IMR-90 (cell line): ENCODE measurements around the gene FH. TPM values are rescaled to one million over a fixed set of nuclear protein-coding genes. Genes with fewer than 3 reads are reported as not detected.

Experiments
- ATAC-seq: fragments of 200-7000 bp; cut with Tn5 transposase; 2 replicates; pipeline ENCODE4 v1.9.1; 2020; ENCODE audit warnings: low read depth, mild to moderate bottlenecking, moderate library complexity
- BruUV-seq: library from RNA; stranded (reverse); fragments of 400-500 nt; replicated peaks from 2 replicates; lab custom pipeline; 2021; lab: Mats Ljungman, UMichigan
- CTCF ChIA-PET: fragments of 300-600 bp; formaldehyde crosslinking; extraction: SDS; loops from one replicate; lab custom pipeline; 2021; ENCODE audit warnings: antibody characterized with exemption; lab: Yijun Ruan, JAX
- POLR2A ChIA-PET: fragments of 300-600 bp; sonication (Branson Sonifier 250); formaldehyde crosslinking; loops from one replicate; lab custom pipeline; 2022; ENCODE audit warnings: antibody characterized with exemption; ENCODE audit not compliant: unreplicated experiment; lab: Charles Lee
- DNase-seq: peaks from one replicate; pipeline ENCODE4 v3.0.0; 2013
- H2AFZ ChIP-seq: replicated peaks from 2 replicates; pipeline ENCODE3; 2013; ENCODE audit warnings: low read length, mild to moderate bottlenecking; ENCODE audit not compliant: poor library complexity
- H2AK5ac ChIP-seq: 2 replicates; pipeline ENCODE4 v1.6.1; 2013; ENCODE audit warnings: low read depth, low read length, inconsistent platforms
- H2AK9ac ChIP-seq: replicated peaks from 2 replicates; pipeline ENCODE3; 2013; ENCODE audit warnings: mild to moderate bottlenecking, low read depth, low read length, moderate library complexity; ENCODE audit not compliant: poor library complexity
- H2BK120ac ChIP-seq: 2 replicates; pipeline ENCODE4 v1.6.1; 2013; ENCODE audit warnings: low read depth, low read length, inconsistent platforms
- H2BK15ac ChIP-seq: 3 replicates; pipeline ENCODE4 v1.6.1; 2013; ENCODE audit warnings: low read depth, low read length, inconsistent platforms
- H2BK20ac ChIP-seq: 2 replicates; pipeline ENCODE4 v1.6.1; 2013; ENCODE audit warnings: low read depth, mild to moderate bottlenecking, inconsistent platforms, low read length, moderate library complexity
- H2BK5ac ChIP-seq: 2 replicates; pipeline ENCODE4 v1.6.1; 2013; ENCODE audit warnings: mild to moderate bottlenecking, low read depth, low read length, inconsistent platforms; ENCODE audit not compliant: poor library complexity, severe bottlenecking
- H3K14ac ChIP-seq: replicated peaks from 2 replicates; pipeline ENCODE4 v1.6.1; 2013; ENCODE audit warnings: low read depth, low read length, inconsistent platforms
- H3K18ac ChIP-seq: 2 replicates; pipeline ENCODE4 v1.6.1; 2013; ENCODE audit warnings: low read depth, low read length, control low read depth
- H3K23ac ChIP-seq: 2 replicates; pipeline ENCODE4 v1.6.1; 2013; ENCODE audit warnings: low read depth, low read length, inconsistent platforms
- H3K27ac ChIP-seq: 2 replicates; pipeline ENCODE4 v1.5.1; 2013; ENCODE audit warnings: mild to moderate bottlenecking, control low read depth, low read length; ENCODE audit not compliant: insufficient read depth
- H3K27me3 ChIP-seq: 2 replicates; pipeline ENCODE4 v1.6.1; 2013; ENCODE audit warnings: low read length; ENCODE audit not compliant: control insufficient read depth, insufficient read depth
- H3K36me3 ChIP-seq: 2 replicates; pipeline ENCODE4 v1.6.1; 2013; ENCODE audit warnings: low read length, mixed read lengths; ENCODE audit not compliant: control insufficient read depth, insufficient read depth
- H3K4ac ChIP-seq: 2 replicates; pipeline ENCODE4 v1.6.1; 2013; ENCODE audit warnings: low read depth, low read length, inconsistent platforms
- H3K4me1 ChIP-seq: 2 replicates; pipeline ENCODE4 v1.6.1; 2013; ENCODE audit warnings: low read length, mixed read lengths; ENCODE audit not compliant: control insufficient read depth, insufficient read depth
- H3K4me2 ChIP-seq: 2 replicates; pipeline ENCODE4 v1.6.1; 2013; ENCODE audit warnings: low read depth, mild to moderate bottlenecking, control low read depth, low read length, moderate library complexity
- H3K4me3 ChIP-seq: 2 replicates; pipeline ENCODE4 v1.5.1; 2013; ENCODE audit warnings: low read depth, mild to moderate bottlenecking, control low read depth, low read length, moderate library complexity; ENCODE audit not compliant: insufficient read depth
- H3K56ac ChIP-seq: 2 replicates; pipeline ENCODE4 v1.6.1; 2013; ENCODE audit warnings: low read length, inconsistent platforms; ENCODE audit not compliant: insufficient read depth; ENCODE audit errors: extremely low read depth
- H3K79me1 ChIP-seq, 2 experiments: 2 replicates each; pipeline ENCODE4 v1.6.1; 2013; ENCODE audit warnings: low read length in 2 of 2, inconsistent platforms in 1 of 2, low read depth in 1 of 2
- H3K9ac ChIP-seq: 2 replicates; pipeline ENCODE4 v1.6.1; 2013; ENCODE audit warnings: low read depth, low read length, control low read depth
- H3K9me1 ChIP-seq: 2 replicates; pipeline ENCODE4 v1.6.1; 2013; ENCODE audit warnings: low read length, inconsistent platforms; ENCODE audit not compliant: insufficient read depth
- H3K9me3 ChIP-seq: 2 replicates; pipeline ENCODE4 v1.6.1; 2013; ENCODE audit warnings: low read length; ENCODE audit not compliant: control insufficient read depth, insufficient read depth
- H4K20me1 ChIP-seq: 2 replicates; pipeline ENCODE4 v1.6.1; 2013; ENCODE audit warnings: low read length, inconsistent platforms; ENCODE audit not compliant: insufficient read depth
- H4K5ac ChIP-seq: 2 replicates; pipeline ENCODE4 v1.6.1; 2013; ENCODE audit warnings: mild to moderate bottlenecking, low read depth, low read length, control low read depth
- H4K8ac ChIP-seq, 2 experiments: 2 replicates each; pipeline ENCODE4 v1.6.1; 2013; ENCODE audit warnings: low read depth in 2 of 2, low read length in 2 of 2, control low read depth in 1 of 2, inconsistent platforms in 1 of 2
- H4K91ac ChIP-seq: 2 replicates; pipeline ENCODE4 v1.6.1; 2013; ENCODE audit warnings: low read depth, low read length, inconsistent platforms; ENCODE audit not compliant: insufficient read depth
- BHLHE40 ChIP-seq: fragments of 150-350 bp; IDR thresholded peaks from 2 replicates; pipeline ENCODE4 v1.6.1; 2016; ENCODE audit warnings: mild to moderate bottlenecking, low read depth, low read length
- ELK1 ChIP-seq: fragments of 150-350 bp; IDR thresholded peaks from 2 replicates; pipeline ENCODE4 v1.6.1; 2016; ENCODE audit warnings: low read depth, mild to moderate bottlenecking, low read length, moderate library complexity, borderline replicate concordance
- MAZ ChIP-seq: IDR thresholded peaks from 2 replicates; pipeline ENCODE4 v1.6.1; 2012; ENCODE audit warnings: low read depth, mild to moderate bottlenecking, low read length, improper control_type of control experiment, moderate library complexity, borderline replicate concordance
- WGBS, 2 experiments: methylation state at CpG; one replicate each; pipeline versions ENCODE4 v1.1.5 to v1.1.7; 2013; ENCODE audit warnings: missing lambda C conversion rate in 2 of 2; ENCODE audit not compliant: insufficient read length in 1 of 2; ENCODE audit errors: extremely low coverage in 2 of 2; 5-methylcytosine and 5-hydroxymethylcytosine counted together
- dilution Hi-C: fragments of 300-500 bp; cut with HindIII; formaldehyde crosslinking; loops from one replicate; pipeline ENCODE4 v1.14.3; 2018; ENCODE audit warnings: low sequenced_read_pairs; ENCODE audit not compliant: unreplicated experiment
- in situ Hi-C: fragments of 300-500 bp; cut with MboI; formaldehyde crosslinking; loops from 3 replicates; pipeline ENCODE4 v1.14.3; 2019; ENCODE audit warnings: low sequenced_read_pairs, inconsistent platforms, mixed read lengths
- intact Hi-C: fragments of 100-400 bp; cut with micrococcal nuclease; formaldehyde crosslinking; loops from 2 replicates; pipeline ENCODE4 v1.10.0; 2022
- polyA plus RNA-seq, 3 experiments: library from polyadenylated mRNA; depleted of rRNA; stranded (reverse); fragments of >200 nt; gene quantifications; 2 replicates each; pipeline ENCODE4 v1.2.3, GENCODE V29; 2012; ENCODE audit warnings: low replicate concordance in 1 of 3
- total RNA-seq: library from RNA; depleted of rRNA; stranded (reverse); fragments of >200 nt; gene quantifications from 2 replicates; pipeline ENCODE4 v1.2.3, GENCODE V29; 2012

Gene FH
- total and polyA plus RNA-seq, 2 of the 4 experiments (the other 2 are of a cell fraction), result 75.5 to 78.7 TPM

GRCh38 chr1:241465673-241466072, 53.9 kb downstream of the FH start:
- no peak overlapping the region for H3K56ac ChIP-seq
- H3K23ac ChIP-seq, result no peak overlapping the region
- no peak overlapping the region for H3K18ac ChIP-seq
- TF ChIP-seq MAZ, result no peak
- TF ChIP-seq ELK1, result no peak
- TF ChIP-seq BHLHE40, result no peak
- no peak overlapping the region for H2BK20ac ChIP-seq
- no CpG with 5 or more reads among the region's 8 CpGs for WGBS, 2 experiments
- no peaks in the 10 kb centered on the region for H3K9me3 ChIP-seq
- intact Hi-C loops, result no loop called here
- H2BK120ac ChIP-seq, result no peak overlapping the region
- ChIA-PET POLR2A (no interaction called here), CTCF (no interaction called here)
- no peaks in the 10 kb centered on the region for H4K20me1 ChIP-seq
- H4K5ac ChIP-seq, result no peak overlapping the region
- H3K4me3 ChIP-seq, result no peak overlapping the region
- H3K14ac ChIP-seq, result no peak overlapping the region
- no peak overlapping the region for H4K8ac ChIP-seq
- in situ Hi-C loops, result no loop called here
- no peaks in the 10 kb centered on the region for H3K36me3 ChIP-seq
- no peak overlapping the region for H3K9ac ChIP-seq
- H2AFZ ChIP-seq, result no peak overlapping the region
- dilution Hi-C loops, result no loop called here
- no TSS peak for BruUV-seq
- no peak overlapping the region for H3K4me2 ChIP-seq
- H3K9me1 ChIP-seq, result no peaks in the 10 kb centered on the region
- H3K27me3 ChIP-seq, result no peaks in the 10 kb centered on the region
- H3K4ac ChIP-seq, result no peak overlapping the region
- no peaks in the 10 kb centered on the region for H3K79me1 ChIP-seq
- no peak overlapping the region for H2AK5ac ChIP-seq
- no peak overlapping the region for H2BK15ac ChIP-seq
- ATAC-seq (no peak), DNase-seq (no peak)
- H3K27ac ChIP-seq, result no peak overlapping the region
- no peak overlapping the region for H2AK9ac ChIP-seq
- H2BK5ac ChIP-seq, result no peak overlapping the region
- H4K91ac ChIP-seq, result no peak overlapping the region
- H3K4me1 ChIP-seq, result no peaks in the 10 kb centered on the region
